ENCODE data around the gene OR56B4.

OR56B4 gene

DNA sequence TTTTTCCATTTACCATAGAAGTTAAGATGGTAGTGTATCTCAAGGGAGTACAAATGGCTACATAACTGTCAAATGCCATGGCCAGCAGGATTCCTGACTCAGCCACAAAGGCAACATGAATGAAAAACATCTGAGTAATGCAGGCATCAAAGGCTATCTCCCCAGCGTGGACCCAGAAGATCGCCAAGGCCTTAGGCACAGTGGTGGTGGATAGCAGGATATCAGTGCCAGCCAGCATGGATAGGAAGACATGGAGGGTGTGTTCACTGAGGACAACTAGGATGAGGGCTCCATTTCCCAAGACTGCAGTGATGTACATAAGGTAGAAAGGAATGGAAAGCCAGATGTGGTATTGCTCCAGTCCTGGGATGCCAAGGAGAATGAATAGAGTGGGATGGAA is 44.6 kb downstream of the OR56B4 start:
- DNase-seq = no peak

DNA sequence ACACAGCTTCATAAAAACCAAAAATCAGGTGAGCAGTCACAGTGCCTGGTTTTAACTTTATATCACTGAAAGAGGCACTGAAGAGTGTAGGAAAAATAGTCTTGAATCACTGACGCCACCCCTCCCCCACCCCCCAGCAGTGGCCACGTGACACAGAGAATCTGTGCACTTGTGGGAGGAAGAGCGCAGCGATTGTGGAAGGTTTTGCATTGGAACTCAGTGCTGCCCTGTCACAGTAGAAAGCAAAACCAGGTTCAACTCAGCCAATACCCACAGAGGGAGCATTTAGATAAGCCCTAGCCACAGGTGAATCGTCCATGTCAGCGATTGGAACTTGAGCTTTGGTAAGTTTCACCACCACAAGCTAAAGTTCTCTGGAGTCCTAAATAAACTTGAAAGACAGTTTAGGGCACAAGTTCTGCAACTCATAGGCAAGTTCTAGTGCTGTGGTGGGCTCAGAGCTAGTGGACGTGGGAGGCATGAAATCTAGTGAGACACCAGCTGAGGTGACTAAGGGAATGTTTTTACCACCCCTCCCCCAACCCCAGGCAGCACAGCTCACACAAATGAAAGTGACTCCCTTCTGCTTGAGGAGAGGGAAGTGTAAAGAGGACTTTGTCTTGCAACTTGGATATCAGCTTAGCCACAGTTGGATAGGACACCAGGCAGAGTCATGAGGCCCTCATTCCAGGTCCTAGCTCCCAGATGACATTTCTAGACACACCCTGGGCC is 49.3 kb downstream of the OR56B4 start:
- DNase-seq = no peak

All from femur (tissue), 1 donor.